Uterus (tissue), 4 donors: ENCODE results near the gene LMTK2. TPM values are rescaled to one million over a fixed set of nuclear protein-coding genes. Genes with fewer than 3 reads are reported as not detected.

Source experiments
- DNase-seq, 2 donors: peaks; one replicate each; pipeline ENCODE4 v3.0.0-alpha.2; 2019 to 2020
- H3K27ac ChIP-seq, 2 donors: fragments of 200-600 bp; sonication (generic); 1 replicate in 1 of 2; 2 replicates in 1 of 2; pipeline ENCODE4 v1.5.1; 2016 to 2018
- H3K27me3 ChIP-seq, 2 donors: fragments of 200-600 bp; sonication (generic); one replicate each; pipeline ENCODE4 v1.5.1; 2018 to 2019; ENCODE audit warnings: control low read depth in 1 of 2
- H3K36me3 ChIP-seq, 2 donors: fragments of 200-600 bp; sonication (generic); one replicate each; pipeline ENCODE4 v1.5.1; 2019; ENCODE audit warnings: control low read depth in 1 of 2
- H3K4me1 ChIP-seq, 2 donors: fragments of 200-600 bp; sonication (generic); one replicate each; pipeline ENCODE4 v1.5.1; 2018 to 2019; ENCODE audit warnings: control low read depth in 1 of 2
- H3K4me3 ChIP-seq, 2 donors: fragments of 200-600 bp; sonication (generic); 1 replicate in 1 of 2; 2 replicates in 1 of 2; pipeline ENCODE4 v1.5.1; 2018 to 2019; ENCODE audit warnings: mild to moderate bottlenecking in 1 of 2
- H3K9me3 ChIP-seq, 2 donors: fragments of 200-600 bp; sonication (generic); one replicate each; pipeline ENCODE4 v1.5.1; 2019; ENCODE audit warnings: control low read depth in 1 of 2
- CTCF ChIP-seq, 4 experiments: fragments of 200-600 bp in 2 of 4; fragments of 450-650 bp in 2 of 4; sonication (generic) in 2 of 4; IDR thresholded peaks; one replicate each; pipeline ENCODE4 v1.5.1; 2016 to 2019; ENCODE audit warnings: antibody characterized with exemption in 4 of 4, mild to moderate bottlenecking in 2 of 4, moderate library complexity in 1 of 4
- POLR2A ChIP-seq, 2 donors: fragments of 450-650 bp; IDR thresholded peaks; one replicate each; pipeline ENCODE4 v1.6.1; 2016; ENCODE audit warnings: antibody characterized with exemption in 2 of 2, mild to moderate bottlenecking in 1 of 2, moderate library complexity in 1 of 2
- intact Hi-C: fragments of 100-400 bp; cut with DNase I; formaldehyde crosslinking; loops from one replicate; pipeline ENCODE4 v1.15.1; 2023; ENCODE audit warnings: low total_unique reads
- total RNA-seq, 4 donors: library from RNA; depleted of rRNA in 3 of 4; stranded (reverse); fragments of >200 nt in 3 of 4; gene quantifications; one replicate each; pipeline versions ENCODE4 v1.1.0 to v1.2.4, GENCODE V29; 2014 to 2023
- donor health status: DM: yes; HTN: yes; CAD: no.

The LMTK2 gene
- total RNA-seq, 4 donors from 2014 or later = 5.9 to 23.3 (median 14.8) TPM

- intact Hi-C loops = no loop called here
- H3K9me3 ChIP-seq = no peaks in the 10 kb centered on the region
- no peaks in the 10 kb centered on the region for H3K27me3 ChIP-seq
- no peak overlapping the region for H3K27ac ChIP-seq
- H3K4me3 ChIP-seq = no peak overlapping the region
- peak in 1 of 2 donors; percentile 9 for DNase-seq
- no peaks in the 10 kb centered on the region for H3K4me1 ChIP-seq
- no peaks in the 10 kb centered on the region for H3K36me3 ChIP-seq
- TF ChIP-seq CTCF (IDR thresholded peaks at IDR 0.05) (no peak), POLR2A (IDR thresholded peaks at IDR 0.05) (no peak)
Observed at GRCh38 chr7:98213888-98214810, 107.5 kb downstream of the LMTK2 start.

GRCh38 chr7:98214811-98215321 is 108.2 kb downstream of the LMTK2 start:
- H3K36me3 ChIP-seq = no peaks in the 10 kb centered on the region
- H3K4me3 ChIP-seq = no peak overlapping the region
- no peak overlapping the region for H3K27ac ChIP-seq
- TF ChIP-seq CTCF (IDR thresholded peaks at IDR 0.05) = no peak
- TF ChIP-seq POLR2A (IDR thresholded peaks at IDR 0.05) = no peak
- intact Hi-C loops = no loop called here
- H3K4me1 ChIP-seq = no peaks in the 10 kb centered on the region
- H3K9me3 ChIP-seq = no peaks in the 10 kb centered on the region
- peak in 1 of 2 donors; percentile 9 for DNase-seq
- no peaks in the 10 kb centered on the region for H3K27me3 ChIP-seq

GRCh38 chr7:98215561-98216495 is 109.2 kb downstream of the LMTK2 start:
- Histone ChIP-seq H3K9me3 (no peaks in the 10 kb centered on the region), H3K4me1 (no peaks in the 10 kb centered on the region), H3K27ac (no peak overlapping the region), H3K4me3 (no peak overlapping the region), H3K27me3 (no peaks in the 10 kb centered on the region), H3K36me3 (no peaks in the 10 kb centered on the region)
- TF ChIP-seq POLR2A (IDR thresholded peaks at IDR 0.05) = no peak
- TF ChIP-seq CTCF (IDR thresholded peaks at IDR 0.05) = no peak
- intact Hi-C loops = no loop called here
- no peak for DNase-seq

- no peaks in the 10 kb centered on the region for H3K27me3 ChIP-seq
- H3K4me3 ChIP-seq = no peak overlapping the region
- intact Hi-C loops = no loop called here
- peak in 1 of 2 donors; percentile 11 for DNase-seq
- H3K36me3 ChIP-seq = no peaks in the 10 kb centered on the region
- no peaks in the 10 kb centered on the region for H3K9me3 ChIP-seq
- TF ChIP-seq POLR2A (IDR thresholded peaks at IDR 0.05) (no peak), CTCF (IDR thresholded peaks at IDR 0.05) (no peak)
- no peak overlapping the region for H3K27ac ChIP-seq
- no peaks in the 10 kb centered on the region for H3K4me1 ChIP-seq
Observed at GRCh38 chr7:98216941-98217622, 110.4 kb downstream of the LMTK2 start.
